Heart left ventricle (tissue), 16 donors: ENCODE results near the gene SLC17A2. TPM values are rescaled to one million over a fixed set of nuclear protein-coding genes. Genes with fewer than 3 reads are reported as not detected.

Source experiments
- ATAC-seq, 4 donors: fragments of 200-7000 bp; cut with Tn5 transposase; one replicate each; pipeline ENCODE4 v1.9.1; 2020 to 2022; ENCODE audit warnings: moderate library complexity in 4 of 4, mild to moderate bottlenecking in 3 of 4, moderate number of reproducible peaks in 1 of 4
- DNase-seq, 5 donors: peaks; one replicate each; pipeline ENCODE4 v3.0.0-alpha.2; 2020
- H3K27ac ChIP-seq, 12 donors: fragments of 200-600 bp; sonication (generic) in 4 of 12; one replicate each; pipeline versions ENCODE4 v1.5.0 to v1.8.0; 2016 to 2022; ENCODE audit warnings: mild to moderate bottlenecking in 2 of 12
- H3K27me3 ChIP-seq, 9 donors: fragments of 200-600 bp; sonication (generic) in 2 of 9; one replicate each; pipeline versions ENCODE4 v1.5.1 to v1.8.0; 2016 to 2022; ENCODE audit warnings: mild to moderate bottlenecking in 3 of 9
- H3K36me3 ChIP-seq, 9 donors: fragments of 200-600 bp; sonication (generic) in 2 of 9; one replicate each; pipeline versions ENCODE4 v1.5.0 to v1.8.0; 2018 to 2022; ENCODE audit warnings: mild to moderate bottlenecking in 2 of 9
- H3K4me1 ChIP-seq, 12 donors: fragments of 200-600 bp; sonication (generic) in 4 of 12; one replicate each; pipeline versions ENCODE4 v1.5.0 to v1.8.0; 2016 to 2022; ENCODE audit warnings: mild to moderate bottlenecking in 3 of 12
- H3K4me3 ChIP-seq, 12 donors: fragments of 200-600 bp; sonication (generic) in 4 of 12; one replicate each; pipeline versions ENCODE4 v1.5.0 to v1.8.0; 2017 to 2022; ENCODE audit warnings: mild to moderate bottlenecking in 9 of 12, moderate library complexity in 4 of 12
- H3K9me3 ChIP-seq, 12 donors: fragments of 200-600 bp; sonication (generic) in 4 of 12; one replicate each; pipeline versions ENCODE4 v1.5.0 to v1.8.0; 2016 to 2022; ENCODE audit warnings: mild to moderate bottlenecking in 1 of 12
- CTCF ChIP-seq, 12 donors: fragments of 200-600 bp; sonication (generic) in 4 of 12; IDR thresholded peaks; one replicate each; pipeline versions ENCODE4 v1.5.0 to v1.8.0; 2018 to 2022; ENCODE audit warnings: antibody characterized with exemption in 12 of 12, mild to moderate bottlenecking in 5 of 12
- POLR2A ChIP-seq, 2 donors: fragments of 450-650 bp; IDR thresholded peaks; one replicate each; pipeline ENCODE4 v1.6.1; 2017; ENCODE audit warnings: antibody characterized with exemption in 2 of 2, mild to moderate bottlenecking in 2 of 2, moderate library complexity in 2 of 2
- WGBS, 4 donors: extraction: QIAGEN DNeasy Blood & Tissue Kit in 2 of 4; methylation state at CpG; one replicate each; pipeline versions ENCODE4 v1.1.5 to v1.1.7; 2013 to 2018; 5-methylcytosine and 5-hydroxymethylcytosine counted together
- intact Hi-C, 10 donors: fragments of 100-400 bp; cut with DNase I; formaldehyde crosslinking; loops; one replicate each; pipeline versions ENCODE4 v1.11.1 to v1.14.2; 2022
- polyA plus RNA-seq, 2 donors: library from polyadenylated mRNA; stranded (reverse); fragments of 200-250 nt; gene quantifications; one replicate each; pipeline ENCODE4 v1.2.3, GENCODE V29; 2013
- total RNA-seq, 9 donors: library from RNA; depleted of rRNA in 2 of 9; stranded (reverse); fragments of >200 nt in 2 of 9; fragmentation: NEBNext Ultra II Directional in 3 of 9; extraction: Animal tissue kit (Norgen Biotek cat#: 25700) in 3 of 9; gene quantifications; one replicate each; pipeline versions ENCODE4 v1.1.0 to v1.2.4, GENCODE V29; 2016 to 2023
- donor health status: ischemic (EF 13 %, LVEDD 7.1; RV severe dilation, severe dysfunction).
- donor health status: healthy with polysubstance abuse.
- donor health status: DM: no; HTN: yes; CAD: no.
- donor health status: DM: no; HTN: no; CAD: no.
- donor health status: ischemic (EF 25% LVEDD 6.9; RV normal size, moderate dysfunction).
- donor health status: ischemic (EF 25% LVEDD 5.7; RV mildly dilated, moderate dysfunction).
- donor health status: healthy.
- donor health status: DM: yes; HTN: yes; CAD: no.
- donor health status: ischemic (EF 35%, LVEDD 5.7; RV mildly dilated, moderate dysfunction).
- donor health status: nonischemic (EF 11% LVEDD 7.7; RV severe dilation, severe dysfunction).
- donor health status: DM: yes; HTN: yes; CAD: no.
- donor health status: PGD.
- donor health status: ischemic (EF 29% LVEDD 5.4; RV normal size, mild dysfunction).
- donor health status: nonischemic (EF 23%, LVEDD 6.1; RV moderate dilation, normal function).

Gene SLC17A2
- total and polyA plus RNA-seq, 11 donors: not detected

- no peak for ATAC-seq
These were observed 1.7 kb downstream of the SLC17A2 start for GRCh38 chr6:25928562-25929324.

GRCh38 chr6:25927756-25928216, 2.7 kb downstream of the SLC17A2 start:
- TF ChIP-seq CTCF (IDR thresholded peaks at IDR 0.05) (no peak), POLR2A (IDR thresholded peaks at IDR 0.05) (no peak)
- Histone ChIP-seq H3K4me1 (peaks cover 0 to 10% (median 0%) of the 10 kb centered on the region in 12 donors), H3K27ac (no peak overlapping the region), H3K27me3 (no peaks in the 10 kb centered on the region), H3K9me3 (no peaks in the 10 kb centered on the region), H3K4me3 (no peak overlapping the region), H3K36me3 (no peaks in the 10 kb centered on the region)
- ATAC-seq: peak in 3 of 4 donors; percentile 18 to 39 (median 20)
- DNase-seq: no peak
- 56 to 83% (median 67%) methylated on average over 2 of the region's 2 CpGs for WGBS, 4 donors
- intact Hi-C loops: no loop called here

More at GRCh38 chr6:25928562-25929324, 1.7 kb downstream of the SLC17A2 start:
- Histone ChIP-seq H3K4me3 (no peak overlapping the region), H3K4me1 (peaks cover 0 to 10% (median 0%) of the 10 kb centered on the region in 12 donors), H3K9me3 (no peaks in the 10 kb centered on the region), H3K36me3 (no peaks in the 10 kb centered on the region), H3K27ac (no peak overlapping the region), H3K27me3 (no peaks in the 10 kb centered on the region)
- intact Hi-C loops: no loop called here
- 78 to 81% (median 80%) methylated on average over 4 of the region's 4 CpGs for WGBS, 4 donors
- DNase-seq: no peak
- TF ChIP-seq POLR2A (IDR thresholded peaks at IDR 0.05): no peak
- TF ChIP-seq CTCF (IDR thresholded peaks at IDR 0.05): no peak

GRCh38 chr6:25927178-25927577, 3.3 kb downstream of the SLC17A2 start:
- DNase-seq: no peak
- Histone ChIP-seq H3K4me3 (no peak overlapping the region), H3K36me3 (no peaks in the 10 kb centered on the region), H3K27me3 (no peaks in the 10 kb centered on the region), H3K27ac (no peak overlapping the region), H3K9me3 (no peaks in the 10 kb centered on the region), H3K4me1 (peaks cover 0 to 10% (median 0%) of the 10 kb centered on the region in 12 donors)
- TF ChIP-seq CTCF (IDR thresholded peaks at IDR 0.05): no peak
- TF ChIP-seq POLR2A (IDR thresholded peaks at IDR 0.05): no peak
- ATAC-seq: no peak
- WGBS, 4 donors: 58 to 73% (median 62%) methylated on average over 2 of the region's 2 CpGs
- intact Hi-C loops: no loop called here

- DNase-seq (no peak), ATAC-seq (no peak)
- Histone ChIP-seq H3K27me3 (no peaks in the 10 kb centered on the region), H3K27ac (no peak overlapping the region), H3K9me3 (no peaks in the 10 kb centered on the region), H3K4me3 (no peak overlapping the region), H3K36me3 (no peaks in the 10 kb centered on the region), H3K4me1 (peaks cover 0 to 10% (median 0%) of the 10 kb centered on the region in 12 donors)
- no peak for TF ChIP-seq POLR2A (IDR thresholded peaks at IDR 0.05)
- no peak for TF ChIP-seq CTCF (IDR thresholded peaks at IDR 0.05)
- intact Hi-C loops: no loop called here
- 49 to 56% (median 54%) methylated on average over 1 of the region's 1 CpG for WGBS, 4 donors
These were observed 4.6 kb downstream of the SLC17A2 start for GRCh38 chr6:25925876-25926275.
